PC-9 (cell line): ENCODE measurements around the gene MICOS13.

Source experiments
- CTCF ChIP-seq: fragments of 200-600 bp; sonication (generic); conservative IDR thresholded peaks from 2 replicates; pipeline ENCODE4 v1.6.1; 2017; ENCODE audit warnings: mixed run types, antibody characterized with exemption, mild to moderate bottlenecking, moderate library complexity
- EZH2 ChIP-seq: fragments of 200-600 bp; sonication (generic); IDR thresholded peaks from 2 replicates; pipeline ENCODE4 v1.8.0; 2017; ENCODE audit warnings: antibody characterized with exemption, low read depth

GRCh38 chr19:5632241-5632612 is 48.1 kb downstream of the MICOS13 start:
- TF ChIP-seq EZH2, result no peak
- no peak for TF ChIP-seq CTCF
